HepG2 (cell line): ENCODE data around the gene PTCD2. TPM values are rescaled to one million over a fixed set of nuclear protein-coding genes. Genes with fewer than 3 reads are reported as not detected.

Source experiments
- ATAC-seq: fragments of 200-7000 bp; cut with Tn5 transposase; 3 replicates; pipeline ENCODE4 v1.9.1; 2020; ENCODE audit warnings: mild to moderate bottlenecking, moderate library complexity
- BruUV-seq: library from RNA; stranded (reverse); fragments of 400-500 nt; replicated peaks from 2 replicates; lab custom pipeline; 2021; lab: Mats Ljungman, UMichigan
- CTCF ChIA-PET: fragments of 300-600 bp; formaldehyde crosslinking; extraction: SDS; loops from one replicate; lab custom pipeline; 2021; ENCODE audit warnings: low total read pairs, inconsistent platforms, low intra/inter-chr PET ratio; lab: Yijun Ruan, JAX
- POLR2A ChIA-PET: fragments of 350-600 bp; sonication (Branson Sonifier 250); formaldehyde crosslinking; loops from one replicate; lab custom pipeline; 2020; ENCODE audit warnings: antibody characterized with exemption, inconsistent platforms; lab: Yijun Ruan, JAX
- DNase-seq: peaks from one replicate; pipeline ENCODE4 v3.0.0-alpha.2; 2015; ENCODE audit warnings: low spot score
- FAIRE-seq: peaks from 3 replicates; lab custom pipeline; 2011; peaks lifted over from hg19 to GRCh38; lab: Jason Lieb, UNC
- H2AFZ ChIP-seq: one replicate; pipeline ENCODE4 v1.6.1; 2011; ENCODE audit warnings: low read length, inconsistent platforms
- H3K27ac ChIP-seq: fragments of 300-600 bp; 3 replicates; pipeline ENCODE4 v1.8.0; 2011; ENCODE audit warnings: mixed run types, mild to moderate bottlenecking, mixed read lengths, low read length, inconsistent platforms; ENCODE audit not compliant: insufficient read depth; ENCODE audit errors: extremely low read length
- H3K27me3 ChIP-seq, 2 experiments: fragments of 200-600 bp in 1 of 2; 2 replicates in 1 of 2; 3 replicates in 1 of 2; pipeline versions ENCODE4 v1.6.0 to v1.8.0; 2011; ENCODE audit warnings: low read length in 2 of 2, mild to moderate bottlenecking in 2 of 2, moderate library complexity in 2 of 2, inconsistent platforms in 1 of 2; ENCODE audit not compliant: insufficient read depth in 2 of 2, control insufficient read depth in 1 of 2
- H3K36me3 ChIP-seq, 2 experiments: fragments of 200-600 bp in 1 of 2; replicated peaks in 1 of 2; 2 replicates in 1 of 2; 3 replicates in 1 of 2; pipeline versions ENCODE4 v1.5.1 to v1.8.0; 2011; ENCODE audit warnings: low read length in 2 of 2, inconsistent platforms in 1 of 2; ENCODE audit not compliant: insufficient read depth in 2 of 2, control insufficient read depth in 1 of 2
- H3K4me1 ChIP-seq: 2 replicates; pipeline ENCODE4 v1.5.1; 2012; ENCODE audit warnings: low read length, inconsistent platforms; ENCODE audit not compliant: insufficient read depth
- H3K4me2 ChIP-seq: 2 replicates; pipeline ENCODE4 v1.6.0; 2011; ENCODE audit warnings: low read depth, low read length, inconsistent platforms
- H3K4me3 ChIP-seq, 3 experiments: fragments of 200-600 bp in 1 of 3; sonication (generic), shearing (Covaris generic) in 1 of 3; replicated peaks in 1 of 3; 2 replicates each; pipeline ENCODE4 v1.5.1; 2011 to 2016; ENCODE audit warnings: low read length in 3 of 3, inconsistent platforms in 2 of 3, low read depth in 2 of 3, mild to moderate bottlenecking in 2 of 3, control low read depth in 1 of 3, mixed read lengths in 1 of 3; ENCODE audit not compliant: insufficient read depth in 1 of 3
- H3K79me2 ChIP-seq: one replicate; pipeline ENCODE4 v1.6.1; 2011; ENCODE audit warnings: low read length, inconsistent platforms; ENCODE audit not compliant: insufficient read depth
- H3K9ac ChIP-seq: 2 replicates; pipeline ENCODE4 v1.6.0; 2011; ENCODE audit warnings: mild to moderate bottlenecking, low read depth, low read length, inconsistent platforms; ENCODE audit not compliant: insufficient read depth
- H3K9me3 ChIP-seq: 2 replicates; pipeline ENCODE4 v1.5.1; 2012; ENCODE audit warnings: mild to moderate bottlenecking, low read length
- H4K20me1 ChIP-seq: 2 replicates; pipeline ENCODE4 v1.6.0; 2011; ENCODE audit warnings: inconsistent platforms, mild to moderate bottlenecking, low read length, moderate library complexity; ENCODE audit not compliant: insufficient read depth
- FOSL1 ChIP-seq: sonication (generic); formaldehyde crosslinking; IDR thresholded peaks from 2 replicates; pipeline ENCODE4 v1.9.0; 2021; ENCODE audit warnings: missing genetic modification reagents, borderline replicate concordance
- MIER2 ChIP-seq: IDR thresholded peaks from 2 replicates; pipeline ENCODE4 v1.6.1; 2016; ENCODE audit warnings: missing biosample characterization, missing genetic modification reagents
- NFYC ChIP-seq: IDR thresholded peaks from 2 replicates; pipeline ENCODE4 v1.6.1; 2016; ENCODE audit warnings: missing genetic modification reagents, missing compliant biosample characterization
- SAP130 ChIP-seq: IDR thresholded peaks from 2 replicates; pipeline ENCODE4 v1.6.1; 2016; ENCODE audit warnings: low read depth
- WGBS: methylation state at CpG from one replicate; pipeline ENCODE4 v1.1.6; 2017; ENCODE audit warnings: low lambda C conversion rate; 5-methylcytosine and 5-hydroxymethylcytosine counted together
- in situ Hi-C: cut with HindIII; loops from 2 replicates; pipeline ENCODE4 v1.10.0; 2017; ENCODE audit warnings: low pct_unique_long_range_greater_than_20kb; ENCODE audit not compliant: extremely low pct_ligation_motif_present
- intact Hi-C: fragments of 100-400 bp; cut with micrococcal nuclease; formaldehyde crosslinking; loops from one replicate; pipeline ENCODE4 v1.10.0; 2022; ENCODE audit not compliant: unreplicated experiment
- polyA plus RNA-seq, 8 experiments: library from polyadenylated mRNA; depleted of rRNA in 3 of 8; stranded (reverse) in 7 of 8; unstranded in 1 of 8; fragments of >200 nt; fragmentation: Illumina TruSeq in 4 of 8; extraction: Trizol in 4 of 8; gene quantifications; 2 replicates each; pipeline versions ENCODE4 v1.2.1 to v1.2.3, GENCODE V29; 2011 to 2016; ENCODE audit warnings: low read depth in 4 of 8, missing spikeins in 1 of 8, mixed read lengths in 1 of 8; ENCODE audit not compliant: insufficient read depth in 1 of 8
- total RNA-seq, 5 experiments: library from RNA; depleted of rRNA; stranded (reverse); fragments of >200 nt; fragmentation: Illumina TruSeq; extraction: Trizol; gene quantifications; 2 replicates each; pipeline ENCODE4 v1.2.3, GENCODE V29; 2016; ENCODE audit warnings: low read depth in 1 of 5
- TF ChIP-seq, protein P1 (sequence below): sonication (generic); formaldehyde crosslinking; IDR thresholded peaks from 2 replicates; pipeline ENCODE4 v1.4.0; 2020; ENCODE audit warnings: missing genetic modification reagents, borderline replicate concordance
- TF ChIP-seq, protein P2 (sequence below): sonication (generic); formaldehyde crosslinking; IDR thresholded peaks from one replicate; pipeline ENCODE4 v1.5.1; 2020; ENCODE audit warnings: mild to moderate bottlenecking, missing genetic modification reagents; ENCODE audit errors: not compliant biosample characterization

Gene PTCD2
- total and polyA plus RNA-seq, 2 of the 13 experiments (the other 11 are each of a cell fraction or from before 2014, with no cell fraction given), result 5.3 to 6.4 TPM

DNA sequence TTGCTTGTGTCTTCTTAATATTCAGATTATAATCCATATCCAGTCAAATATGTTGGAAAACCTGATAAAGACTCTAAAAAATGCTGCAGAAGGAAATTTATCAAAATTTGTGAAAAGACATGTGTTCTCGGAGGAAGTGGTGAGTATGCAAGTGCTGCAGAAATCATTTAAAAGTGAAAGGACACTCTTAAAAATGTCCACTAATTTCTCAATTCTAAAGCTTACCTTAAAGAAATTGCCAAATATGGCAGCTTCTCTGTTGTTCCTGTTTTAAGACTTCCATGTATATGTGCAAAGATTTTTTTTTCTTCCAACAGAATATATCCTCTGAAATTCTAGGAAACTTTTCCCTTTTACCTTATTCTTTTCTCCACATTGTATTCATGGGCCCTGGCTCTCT, 32.4 kb downstream of the PTCD2 start:
- Histone ChIP-seq H2AFZ (no peak overlapping the region), H3K4me1 (no peaks in the 10 kb centered on the region), H3K9ac (no peak overlapping the region), H3K27me3 (no peaks in the 10 kb centered on the region), H3K4me2 (no peak overlapping the region), H3K4me3 (no peak overlapping the region), H3K36me3 (no peaks in the 10 kb centered on the region; a peak in 1 of 5 replicates), H3K79me2 (no peaks in the 10 kb centered on the region), H3K27ac (no peak overlapping the region), H3K9me3 (no peaks in the 10 kb centered on the region), H4K20me1 (no peaks in the 10 kb centered on the region)
- WGBS, result 97% methylated on average over 1 of the region's 1 CpG
- no TSS peak for BruUV-seq
- TF ChIP-seq NFYC (CRISPR knock-in tag) (no peak), FOSL1 (CRISPR knock-in tag) (no peak), MIER2 (CRISPR knock-in tag) (no peak), SAP130 (CRISPR knock-in tag) (no peak)
- TF ChIP-seq, protein P1, sequence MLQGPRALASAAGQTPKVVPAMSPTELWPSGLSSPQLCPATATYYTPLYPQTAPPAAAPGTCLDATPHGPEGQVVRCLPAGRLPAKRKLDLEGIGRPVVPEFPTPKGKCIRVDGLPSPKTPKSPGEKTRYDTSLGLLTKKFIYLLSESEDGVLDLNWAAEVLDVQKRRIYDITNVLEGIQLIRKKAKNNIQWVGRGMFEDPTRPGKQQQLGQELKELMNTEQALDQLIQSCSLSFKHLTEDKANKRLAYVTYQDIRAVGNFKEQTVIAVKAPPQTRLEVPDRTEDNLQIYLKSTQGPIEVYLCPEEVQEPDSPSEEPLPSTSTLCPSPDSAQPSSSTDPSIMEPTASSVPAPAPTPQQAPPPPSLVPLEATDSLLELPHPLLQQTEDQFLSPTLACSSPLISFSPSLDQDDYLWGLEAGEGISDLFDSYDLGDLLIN (CRISPR knock-in tag), result no peak
- TF ChIP-seq, protein P2, sequence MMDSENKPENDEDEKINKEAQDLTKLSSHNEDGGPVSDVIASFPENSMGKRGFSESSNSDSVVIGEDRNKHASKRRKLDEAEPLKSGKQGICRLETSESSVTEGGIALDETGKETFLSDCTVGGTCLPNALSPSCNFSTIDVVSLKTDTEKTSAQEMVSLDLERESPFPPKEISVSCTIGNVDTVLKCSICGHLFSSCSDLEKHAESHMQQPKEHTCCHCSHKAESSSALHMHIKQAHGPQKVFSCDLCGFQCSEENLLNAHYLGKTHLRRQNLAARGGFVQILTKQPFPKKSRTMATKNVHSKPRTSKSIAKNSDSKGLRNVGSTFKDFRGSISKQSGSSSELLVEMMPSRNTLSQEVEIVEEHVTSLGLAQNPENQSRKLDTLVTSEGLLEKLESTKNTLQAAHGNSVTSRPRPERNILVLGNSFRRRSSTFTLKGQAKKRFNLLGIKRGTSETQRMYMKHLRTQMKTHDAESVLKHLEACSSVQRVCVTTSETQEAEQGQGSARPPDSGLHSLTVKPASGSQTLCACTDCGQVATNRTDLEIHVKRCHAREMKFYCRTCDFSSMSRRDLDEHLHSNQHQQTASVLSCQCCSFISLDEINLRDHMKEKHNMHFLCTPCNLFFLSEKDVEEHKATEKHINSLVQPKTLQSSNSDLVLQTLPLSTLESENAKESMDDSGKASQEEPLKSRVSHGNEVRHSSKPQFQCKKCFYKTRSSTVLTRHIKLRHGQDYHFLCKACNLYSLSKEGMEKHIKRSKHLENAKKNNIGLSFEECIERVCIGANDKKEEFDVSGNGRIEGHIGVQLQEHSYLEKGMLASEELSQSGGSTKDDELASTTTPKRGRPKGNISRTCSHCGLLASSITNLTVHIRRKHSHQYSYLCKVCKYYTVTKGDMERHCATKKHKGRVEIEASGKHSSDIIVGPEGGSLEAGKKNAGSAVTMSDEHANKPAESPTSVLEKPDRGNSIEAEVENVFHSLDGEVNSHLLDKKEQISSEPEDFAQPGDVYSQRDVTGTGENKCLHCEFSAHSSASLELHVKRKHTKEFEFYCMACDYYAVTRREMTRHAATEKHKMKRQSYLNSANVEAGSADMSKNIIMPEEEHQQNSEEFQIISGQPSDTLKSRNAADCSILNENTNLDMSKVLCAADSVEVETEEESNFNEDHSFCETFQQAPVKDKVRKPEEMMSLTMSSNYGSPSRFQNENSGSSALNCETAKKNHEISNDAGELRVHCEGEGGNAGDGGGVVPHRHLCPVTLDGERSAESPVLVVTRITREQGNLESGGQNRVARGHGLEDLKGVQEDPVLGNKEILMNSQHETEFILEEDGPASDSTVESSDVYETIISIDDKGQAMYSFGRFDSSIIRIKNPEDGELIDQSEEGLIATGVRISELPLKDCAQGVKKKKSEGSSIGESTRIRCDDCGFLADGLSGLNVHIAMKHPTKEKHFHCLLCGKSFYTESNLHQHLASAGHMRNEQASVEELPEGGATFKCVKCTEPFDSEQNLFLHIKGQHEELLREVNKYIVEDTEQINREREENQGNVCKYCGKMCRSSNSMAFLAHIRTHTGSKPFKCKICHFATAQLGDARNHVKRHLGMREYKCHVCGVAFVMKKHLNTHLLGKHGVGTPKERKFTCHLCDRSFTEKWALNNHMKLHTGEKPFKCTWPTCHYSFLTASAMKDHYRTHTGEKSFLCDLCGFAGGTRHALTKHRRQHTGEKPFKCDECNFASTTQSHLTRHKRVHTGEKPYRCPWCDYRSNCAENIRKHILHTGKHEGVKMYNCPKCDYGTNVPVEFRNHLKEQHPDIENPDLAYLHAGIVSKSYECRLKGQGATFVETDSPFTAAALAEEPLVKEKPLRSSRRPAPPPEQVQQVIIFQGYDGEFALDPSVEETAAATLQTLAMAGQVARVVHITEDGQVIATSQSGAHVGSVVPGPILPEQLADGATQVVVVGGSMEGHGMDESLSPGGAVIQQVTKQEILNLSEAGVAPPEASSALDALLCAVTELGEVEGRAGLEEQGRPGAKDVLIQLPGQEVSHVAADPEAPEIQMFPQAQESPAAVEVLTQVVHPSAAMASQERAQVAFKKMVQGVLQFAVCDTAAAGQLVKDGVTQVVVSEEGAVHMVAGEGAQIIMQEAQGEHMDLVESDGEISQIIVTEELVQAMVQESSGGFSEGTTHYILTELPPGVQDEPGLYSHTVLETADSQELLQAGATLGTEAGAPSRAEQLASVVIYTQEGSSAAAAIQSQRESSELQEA (CRISPR knock-in tag), result no peak
- in situ Hi-C loops, result no loop called here
- CTCF ChIA-PET, result no interaction called here
- no peak for DNase-seq
- intact Hi-C loops, result no loop called here
- no peak for ATAC-seq
- POLR2A ChIA-PET, result no interaction called here
- no peak for FAIRE-seq
